DND-41 (cell line): ENCODE measurements around the gene MRTFA.

Source experiments
- ATAC-seq: fragments of 200-7000 bp; cut with Tn5 transposase; 3 replicates; pipeline ENCODE4 v1.9.1; 2021; ENCODE audit warnings: low read depth; ENCODE audit not compliant: insufficient read depth
- DNase-seq: peaks from one replicate; pipeline ENCODE4 v3.0.0-alpha.2; 2020
- H2AFZ ChIP-seq: 2 replicates; pipeline ENCODE4 v1.6.0; 2012; ENCODE audit warnings: low read depth, low read length
- H3K27ac ChIP-seq: 2 replicates; pipeline ENCODE4 v1.5.1; 2012; ENCODE audit warnings: low read length, inconsistent platforms
- H3K27me3 ChIP-seq: fragments of 200-600 bp; sonication (generic); 2 replicates; pipeline ENCODE4 v1.6.0; 2012; ENCODE audit warnings: low read length, mild to moderate bottlenecking, inconsistent platforms; ENCODE audit not compliant: insufficient read depth, poor library complexity
- H3K36me3 ChIP-seq: 2 replicates; pipeline ENCODE4 v1.5.1; 2012; ENCODE audit warnings: low read length, inconsistent platforms; ENCODE audit not compliant: insufficient read depth
- H3K4me1 ChIP-seq: 2 replicates; pipeline ENCODE4 v1.5.1; 2012; ENCODE audit warnings: mild to moderate bottlenecking, low read length; ENCODE audit not compliant: insufficient read depth
- H3K4me2 ChIP-seq: 2 replicates; pipeline ENCODE4 v1.6.0; 2012; ENCODE audit warnings: mild to moderate bottlenecking, moderate library complexity, low read length, inconsistent platforms; ENCODE audit not compliant: insufficient read depth
- H3K4me3 ChIP-seq, 2 experiments: fragments of 200-600 bp in 1 of 2; shearing (Covaris generic) in 1 of 2; 2 replicates each; pipeline ENCODE4 v1.5.1; 2012 to 2016; ENCODE audit warnings: inconsistent platforms in 2 of 2, low read length in 2 of 2, mild to moderate bottlenecking in 2 of 2, low read depth in 1 of 2, moderate library complexity in 1 of 2
- H3K79me2 ChIP-seq: 2 replicates; pipeline ENCODE4 v1.6.0; 2012; ENCODE audit warnings: low read length, inconsistent platforms; ENCODE audit not compliant: insufficient read depth
- H3K9ac ChIP-seq: 2 replicates; pipeline ENCODE4 v1.6.0; 2012; ENCODE audit warnings: low read depth, mild to moderate bottlenecking, inconsistent platforms, low read length, moderate library complexity
- H3K9me3 ChIP-seq: 2 replicates; pipeline ENCODE4 v1.5.1; 2012; ENCODE audit warnings: low read length, moderate library complexity, mild to moderate bottlenecking, inconsistent platforms; ENCODE audit not compliant: insufficient read depth, severe bottlenecking
- H4K20me1 ChIP-seq: 2 replicates; pipeline ENCODE4 v1.6.0; 2012; ENCODE audit warnings: low read length; ENCODE audit not compliant: insufficient read depth
- CTCF ChIP-seq: IDR thresholded peaks from 2 replicates; pipeline ENCODE4 v1.5.1; 2012; ENCODE audit warnings: borderline replicate concordance, low read length, moderate library complexity, mild to moderate bottlenecking; ENCODE audit not compliant: poor library complexity, severe bottlenecking; ENCODE audit errors: extremely low read depth
- EZH2 ChIP-seq: IDR thresholded peaks from 3 replicates; pipeline ENCODE4 v1.6.1; 2012; ENCODE audit warnings: borderline replicate concordance, low read depth, mild to moderate bottlenecking, moderate library complexity, low read length, inconsistent platforms; ENCODE audit not compliant: severe bottlenecking

MRTFA gene

GRCh38 chr22:40451210-40451609 lies 185.3 kb downstream of the MRTFA start:
- H2AFZ ChIP-seq: no peak overlapping the region
- no peak overlapping the region for H3K4me3 ChIP-seq
- ATAC-seq (no peak), DNase-seq (no peak)
- H3K36me3 ChIP-seq: no peaks in the 10 kb centered on the region
- H3K27me3 ChIP-seq: no peaks in the 10 kb centered on the region
- peaks cover 12% of the 10 kb centered on the region; the same call in 1 of the 2 replicates for H4K20me1 ChIP-seq
- H3K4me2 ChIP-seq: no peak overlapping the region
- no peak overlapping the region for H3K27ac ChIP-seq
- no peak overlapping the region for H3K9ac ChIP-seq
- peaks cover 58% of the 10 kb centered on the region for H3K79me2 ChIP-seq
- H3K4me1 ChIP-seq: no peaks in the 10 kb centered on the region
- H3K9me3 ChIP-seq: no peaks in the 10 kb centered on the region
- no peak for TF ChIP-seq CTCF
- no peak for TF ChIP-seq EZH2

GRCh38 chr22:40450616-40451015 lies 185.9 kb downstream of the MRTFA start:
- H3K27me3 ChIP-seq: no peaks in the 10 kb centered on the region
- no peak overlapping the region for H3K4me2 ChIP-seq
- H3K36me3 ChIP-seq: no peaks in the 10 kb centered on the region
- H3K9ac ChIP-seq: no peak overlapping the region
- DNase-seq: no peak
- no peaks in the 10 kb centered on the region for H3K9me3 ChIP-seq
- H3K4me1 ChIP-seq: no peaks in the 10 kb centered on the region
- TF ChIP-seq CTCF (no peak), EZH2 (no peak)
- H3K27ac ChIP-seq: no peak overlapping the region
- H4K20me1 ChIP-seq: peaks cover 12% of the 10 kb centered on the region; the same call in 1 of the 2 replicates
- H2AFZ ChIP-seq: no peak overlapping the region
- H3K79me2 ChIP-seq: peaks cover 62% of the 10 kb centered on the region
- no peak overlapping the region for H3K4me3 ChIP-seq
- no peak for ATAC-seq

- Histone ChIP-seq H3K9me3 (no peaks in the 10 kb centered on the region), H3K27ac (no peak overlapping the region), H3K27me3 (no peaks in the 10 kb centered on the region), H3K4me2 (no peak overlapping the region), H3K79me2 (peaks cover 64% of the 10 kb centered on the region), H4K20me1 (peaks cover 12% of the 10 kb centered on the region; the same call in 1 of the 2 replicates), H3K36me3 (no peaks in the 10 kb centered on the region), H3K4me1 (no peaks in the 10 kb centered on the region), H3K4me3 (no peak overlapping the region), H2AFZ (no peak overlapping the region), H3K9ac (no peak overlapping the region)
- DNase-seq: no peak
- no peak for ATAC-seq
- TF ChIP-seq CTCF: no peak
- no peak for TF ChIP-seq EZH2
These were observed 186.9 kb downstream of the MRTFA start for GRCh38 chr22:40449676-40450035.

- Histone ChIP-seq H3K4me2 (no peak overlapping the region), H3K27me3 (no peaks in the 10 kb centered on the region), H4K20me1 (peaks cover 14% of the 10 kb centered on the region; the same call in 1 of the 2 replicates), H3K9me3 (no peaks in the 10 kb centered on the region), H3K79me2 (peaks cover 47% of the 10 kb centered on the region), H3K4me1 (no peaks in the 10 kb centered on the region), H3K4me3 (no peak overlapping the region), H3K27ac (no peak overlapping the region), H2AFZ (no peak overlapping the region), H3K9ac (no peak overlapping the region), H3K36me3 (peaks cover 5% of the 10 kb centered on the region; the same call in 1 of the 2 replicates)
- DNase-seq (no peak), ATAC-seq (no peak)
- no peak for TF ChIP-seq CTCF
These were observed 190.3 kb downstream of the MRTFA start for GRCh38 chr22:40446203-40446602.
